ENCODE results near the gene RGS1.
"Not testable (repeated sequence)": the region's sequence is repeated elsewhere in the genome, so short reads cannot be mapped to it uniquely, and the experiment has no call there.

RGS1 gene

GRCh38 chr1:192575499-192576189 lies at the start of gene RGS1:
Gene RGS1 (plus strand): TSS chr1:192575773. CDS start chr1:192575793, 20 bp downstream.
- peak; percentile 63 for DNase-seq

- no peak for DNase-seq
Observed at GRCh38 chr1:192527111-192527795, 48.3 kb upstream of the RGS1 start.

- DNase-seq: no peak
Observed at GRCh38 chr1:192527950-192528349, 47.6 kb upstream of the RGS1 start.

GRCh38 chr1:192529031-192529755 lies 46.4 kb upstream of the RGS1 start:
- DNase-seq: no peak

- no peak for DNase-seq
Observed at GRCh38 chr1:192529811-192530210, 45.8 kb upstream of the RGS1 start.

GRCh38 chr1:192530254-192530653 lies 45.3 kb upstream of the RGS1 start:
- DNase-seq: no peak

GRCh38 chr1:192531037-192531703 lies 44.4 kb upstream of the RGS1 start:
- DNase-seq: not testable (repeated sequence)

- no peak for DNase-seq
Observed at GRCh38 chr1:192534666-192535065, 40.9 kb upstream of the RGS1 start.

- DNase-seq: no peak
Observed at GRCh38 chr1:192535916-192536664, 39.5 kb upstream of the RGS1 start.

GRCh38 chr1:192538407-192539296 lies 36.9 kb upstream of the RGS1 start:
- no peak for DNase-seq

- DNase-seq: no peak
Observed at GRCh38 chr1:192539297-192540092, 36.1 kb upstream of the RGS1 start.

GRCh38 chr1:192543445-192543844 lies 32.1 kb upstream of the RGS1 start:
- DNase-seq: no peak

- DNase-seq: no peak
Observed at GRCh38 chr1:192545896-192546521, 29.6 kb upstream of the RGS1 start.

GRCh38 chr1:192546596-192547190 lies 28.9 kb upstream of the RGS1 start:
- DNase-seq: no peak

GRCh38 chr1:192547501-192547900 lies 28.1 kb upstream of the RGS1 start:
- DNase-seq: no peak

GRCh38 chr1:192549937-192550336 lies 25.6 kb upstream of the RGS1 start:
- no peak for DNase-seq

GRCh38 chr1:192550922-192551534 lies 24.5 kb upstream of the RGS1 start:
- no peak for DNase-seq

GRCh38 chr1:192552760-192553191 lies 22.8 kb upstream of the RGS1 start:
- no peak for DNase-seq

GRCh38 chr1:192553741-192554140 lies 21.8 kb upstream of the RGS1 start:
- DNase-seq: no peak

All from activated CD4-positive, CD25-positive, alpha-beta regulatory T cell treated with anti-CD3 and anti-CD28 coated beads, Interleukin-2, amount 50 U/mL, for 72 hours (primary cell).